NCI-H1436 (cell line): ENCODE results near the gene TBC1D1.

Experiments used
- DNase-seq: peaks from one replicate; lab custom pipeline; 2025; lab: John Stamatoyannopoulos, UW

Gene TBC1D1

DNA sequence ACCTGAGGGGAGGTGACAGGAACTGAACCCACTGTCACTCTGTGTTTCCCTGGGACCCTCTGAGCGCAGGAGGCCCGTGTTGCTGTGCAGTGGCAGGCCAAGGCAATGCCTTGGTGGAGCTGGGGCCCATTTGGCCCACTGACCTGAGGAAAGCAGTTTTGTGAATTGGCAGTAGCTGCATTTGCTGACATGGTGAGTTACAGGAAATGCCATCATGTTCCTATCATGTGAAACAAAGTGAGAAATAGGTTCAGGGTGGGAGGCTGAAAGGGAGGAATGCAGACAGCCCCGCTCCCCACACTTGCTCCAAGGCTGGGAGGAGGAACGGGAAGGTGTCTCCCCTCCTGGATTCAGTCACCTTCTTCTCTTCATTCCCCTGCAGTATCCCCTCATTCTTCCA is 215.4 kb downstream of the TBC1D1 start:
- no peak for DNase-seq

DNA sequence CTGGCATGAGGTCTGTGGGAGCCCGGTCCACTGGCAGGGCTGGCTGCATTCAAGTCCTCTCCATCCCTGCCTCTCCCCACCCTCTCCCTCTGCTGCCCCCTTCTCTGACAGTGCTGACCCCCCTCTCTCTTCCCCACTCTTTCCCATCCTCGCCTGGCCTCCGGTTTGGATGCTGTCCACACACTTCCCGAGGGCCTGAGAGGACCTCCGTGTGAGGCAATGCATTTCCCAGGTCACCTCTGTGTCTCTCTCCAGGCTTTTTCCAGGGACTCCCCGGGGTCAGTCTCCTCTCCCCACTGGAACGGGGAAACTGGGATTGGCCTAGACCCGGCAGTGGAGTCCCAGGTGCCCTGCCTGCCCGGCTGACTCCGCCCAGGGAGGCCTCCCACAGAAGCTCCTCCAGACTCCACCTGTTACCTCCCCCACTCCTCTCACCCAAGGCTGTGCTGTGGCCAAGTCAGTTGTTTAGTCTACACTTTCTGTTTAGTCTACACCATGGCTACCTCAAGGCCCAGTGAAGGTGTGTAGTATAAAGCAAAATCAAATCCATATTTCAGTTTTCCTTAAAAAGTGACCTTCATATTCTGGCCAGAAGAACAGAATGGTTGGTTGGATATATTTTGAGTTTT is 216.1 kb downstream of the TBC1D1 start:
- DNase-seq, result no peak

DNA sequence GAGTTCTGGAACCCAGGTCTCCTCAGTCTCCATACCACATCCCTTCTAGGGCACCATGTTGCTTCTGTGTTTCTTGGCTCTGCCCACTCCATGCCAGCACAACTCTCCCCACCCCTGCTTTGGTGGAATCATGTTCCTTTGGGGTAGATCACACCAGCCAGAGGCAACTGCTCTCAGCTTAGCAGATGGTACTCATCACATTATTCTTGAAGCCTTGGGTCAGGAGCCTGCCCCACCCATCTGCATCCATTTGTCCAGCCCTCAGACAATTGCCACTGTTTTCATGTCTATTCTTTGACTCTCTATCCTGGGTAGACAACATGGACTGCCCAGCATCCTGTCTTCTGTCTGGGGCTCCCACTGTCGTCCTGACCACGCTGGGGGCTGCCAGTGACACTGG is 216.9 kb downstream of the TBC1D1 start:
- no peak for DNase-seq

DNA sequence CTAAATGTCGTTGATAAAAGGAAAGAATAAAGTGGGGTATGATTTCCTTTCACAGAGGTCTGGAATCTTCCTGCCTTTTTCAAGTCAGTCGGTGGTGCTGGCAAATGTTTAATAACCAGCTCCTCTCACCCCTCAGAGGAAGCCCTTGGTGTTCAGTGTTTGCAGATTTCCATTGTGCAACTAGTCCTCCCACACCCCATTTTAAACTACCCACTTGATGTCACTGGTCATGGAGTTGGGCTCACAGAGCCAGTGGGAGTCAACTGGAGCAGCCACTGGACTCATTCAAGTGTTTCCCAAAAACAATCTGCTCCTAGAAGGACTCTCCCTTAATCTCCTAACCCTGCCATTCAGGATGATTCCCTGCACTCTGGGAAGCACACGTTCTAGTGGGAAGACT is 218.5 kb downstream of the TBC1D1 start:
- no peak for DNase-seq

DNA sequence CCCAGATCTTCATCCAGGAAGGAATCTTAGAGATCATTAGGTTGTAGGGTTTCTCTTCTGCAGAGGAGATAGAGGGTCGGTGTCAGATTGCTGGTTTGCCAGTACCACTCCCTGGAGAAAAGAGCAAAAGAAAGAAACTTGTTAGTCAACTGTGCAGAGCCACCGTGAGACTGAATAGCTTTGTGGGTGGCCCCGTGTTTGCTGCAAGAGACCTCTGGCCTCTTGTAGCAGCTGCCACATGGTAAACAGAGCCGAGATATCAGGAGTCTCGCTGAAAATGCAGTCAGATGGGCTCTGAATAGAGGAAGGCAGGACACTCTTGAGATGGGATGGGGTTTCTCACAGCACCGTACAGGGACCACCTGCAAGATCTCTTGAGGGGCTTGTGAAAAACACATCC is 219.0 kb downstream of the TBC1D1 start:
- DNase-seq, result no peak

DNA sequence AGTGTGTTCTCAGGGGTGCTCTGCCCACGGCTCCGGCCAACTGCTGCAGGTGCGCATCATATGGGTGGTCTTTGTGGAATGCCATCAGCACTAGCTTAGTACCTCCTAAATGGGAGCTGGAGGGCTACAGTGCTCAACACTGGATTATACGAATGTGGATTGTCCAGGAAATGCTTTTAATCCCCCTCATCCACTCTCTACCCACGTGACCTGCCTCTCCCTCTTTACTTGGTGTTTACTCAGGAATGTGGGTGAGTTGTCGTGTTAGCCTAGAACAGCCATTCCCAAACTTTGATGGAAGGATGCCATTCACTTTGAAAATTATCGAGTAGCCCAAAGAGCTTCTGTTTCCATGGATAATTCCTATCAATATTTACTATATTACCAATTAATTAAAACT is 220.1 kb downstream of the TBC1D1 start:
- no peak for DNase-seq

DNA sequence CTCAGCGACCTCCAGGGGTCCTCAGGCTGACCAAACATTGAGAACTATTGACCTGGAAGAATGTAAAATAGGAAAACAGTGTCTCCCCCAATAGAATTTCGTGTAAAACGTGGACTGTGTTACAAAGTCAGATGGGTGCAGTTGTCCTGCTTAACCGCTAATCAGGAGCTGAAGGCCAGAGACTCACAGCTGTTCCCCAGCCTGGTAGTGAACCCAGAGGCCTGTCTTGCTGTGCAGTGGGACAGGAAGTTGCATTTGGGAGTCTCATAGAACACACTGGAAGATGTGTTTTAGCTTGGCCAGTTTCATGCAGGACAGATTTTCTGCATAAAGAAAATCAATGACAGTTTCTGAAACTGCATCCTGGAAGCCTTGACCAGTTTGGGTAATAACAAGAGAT is 220.8 kb downstream of the TBC1D1 start:
- DNase-seq, result no peak

DNA sequence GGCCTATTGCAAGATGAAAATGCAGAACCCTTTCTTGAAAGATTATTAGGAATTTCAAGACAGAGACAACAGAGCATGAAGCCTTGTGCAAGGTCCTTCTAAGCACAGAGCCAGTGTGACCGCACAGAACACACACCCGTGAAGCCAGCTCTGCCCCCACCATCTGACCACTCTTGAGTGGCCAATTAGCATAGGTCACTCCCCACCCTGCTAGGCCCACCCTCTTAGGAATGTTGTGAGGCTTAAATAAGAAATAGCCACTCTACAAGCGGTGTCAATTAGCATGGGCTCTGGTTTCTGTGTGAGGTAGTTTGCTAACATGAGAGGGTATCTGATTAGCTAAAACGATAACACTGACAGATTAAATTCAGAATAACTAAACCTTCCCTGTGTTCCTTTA is 222.2 kb downstream of the TBC1D1 start:
- DNase-seq, result no peak

DNA sequence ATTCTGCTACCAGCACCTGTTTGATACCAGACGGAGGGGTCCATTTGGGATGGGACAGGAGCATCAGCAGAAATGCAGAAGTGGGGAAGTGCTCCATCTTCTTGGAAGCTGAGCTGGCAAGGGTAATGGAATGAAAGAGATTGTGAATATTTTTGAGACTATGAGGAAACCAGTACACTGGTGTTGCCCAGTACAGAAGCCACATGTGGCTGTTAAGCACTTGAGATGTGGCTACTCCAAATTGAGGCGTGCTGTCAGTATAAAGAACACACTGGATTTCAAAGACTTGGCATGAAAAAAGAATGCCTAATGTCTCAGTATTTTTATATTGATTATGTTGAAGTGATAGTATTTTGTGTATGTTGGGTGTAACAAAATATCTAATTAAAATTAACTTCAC is 222.7 kb downstream of the TBC1D1 start:
- DNase-seq, result no peak

DNA sequence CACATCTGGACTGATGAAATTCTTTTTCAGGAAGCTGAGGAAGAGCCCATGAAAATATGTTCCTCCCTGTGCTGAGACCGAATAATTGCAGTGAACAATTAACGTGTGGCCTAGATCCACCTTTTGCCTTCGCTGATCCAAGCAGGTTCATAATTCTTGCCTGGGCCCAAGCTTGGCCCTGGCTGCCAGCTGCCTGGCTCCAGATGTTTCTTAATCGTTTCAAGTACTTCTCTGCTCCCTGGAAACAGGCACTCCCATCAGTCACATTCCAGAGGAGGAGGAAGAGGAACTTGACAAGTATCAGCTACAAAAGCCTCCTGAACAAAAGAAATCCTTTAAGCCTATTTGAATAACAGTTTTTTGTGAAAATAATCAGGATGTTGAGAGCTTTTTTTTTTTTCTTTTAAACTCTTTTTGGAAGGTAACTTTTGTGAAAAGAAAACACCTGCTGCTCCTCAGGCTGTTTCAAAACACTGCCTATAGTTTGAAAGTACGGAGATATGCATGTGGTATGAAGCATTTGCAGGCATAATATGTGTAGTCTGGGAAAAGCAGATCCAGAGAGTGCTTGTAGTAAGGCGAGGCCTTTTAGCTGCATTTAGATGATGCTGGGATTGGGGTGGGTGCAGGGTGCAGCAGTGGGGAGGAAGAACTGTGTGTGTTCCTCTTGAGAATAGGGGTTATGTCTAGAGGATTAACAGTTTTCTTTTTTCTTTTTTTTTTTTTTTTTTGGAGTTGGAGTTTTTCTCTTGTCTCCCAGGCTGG is 223.7 kb downstream of the TBC1D1 start:
- DNase-seq, result no peak

DNA sequence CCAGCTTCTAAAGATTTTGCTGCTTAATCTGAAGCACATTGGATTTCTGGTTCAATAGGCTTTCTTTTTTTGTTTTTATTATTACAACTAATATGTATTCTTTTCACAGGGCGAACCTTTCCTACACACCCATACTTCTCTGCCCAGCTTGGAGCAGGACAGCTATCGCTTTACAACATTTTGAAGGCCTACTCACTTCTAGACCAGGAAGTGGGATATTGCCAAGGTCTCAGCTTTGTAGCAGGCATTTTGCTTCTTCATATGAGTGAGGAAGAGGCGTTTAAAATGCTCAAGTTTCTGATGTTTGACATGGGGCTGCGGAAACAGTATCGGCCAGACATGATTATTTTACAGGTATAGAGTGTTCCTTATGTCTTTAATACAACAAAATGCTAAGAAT is 224.7 kb downstream of the TBC1D1 start:
- DNase-seq, result no peak

DNA sequence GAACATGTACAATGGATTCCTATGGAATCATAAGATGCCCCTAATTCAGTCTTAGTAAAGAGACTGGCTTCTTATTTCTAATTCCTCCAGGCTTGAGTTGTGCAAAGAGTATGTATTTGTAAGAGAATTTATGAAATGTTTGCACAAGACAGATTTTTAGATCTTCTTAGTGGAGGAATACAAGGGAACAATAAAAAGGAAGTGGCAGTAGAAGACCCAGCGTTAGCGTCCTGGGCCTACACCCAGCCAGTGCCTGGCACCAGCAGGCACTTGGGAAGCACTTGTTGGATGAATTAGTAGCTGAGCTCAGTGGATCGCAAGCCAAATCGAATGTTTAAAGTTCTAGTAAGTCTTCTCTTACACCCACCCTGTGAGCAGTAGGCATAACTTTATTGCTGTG is 226.7 kb downstream of the TBC1D1 start:
- DNase-seq, result no peak

DNA sequence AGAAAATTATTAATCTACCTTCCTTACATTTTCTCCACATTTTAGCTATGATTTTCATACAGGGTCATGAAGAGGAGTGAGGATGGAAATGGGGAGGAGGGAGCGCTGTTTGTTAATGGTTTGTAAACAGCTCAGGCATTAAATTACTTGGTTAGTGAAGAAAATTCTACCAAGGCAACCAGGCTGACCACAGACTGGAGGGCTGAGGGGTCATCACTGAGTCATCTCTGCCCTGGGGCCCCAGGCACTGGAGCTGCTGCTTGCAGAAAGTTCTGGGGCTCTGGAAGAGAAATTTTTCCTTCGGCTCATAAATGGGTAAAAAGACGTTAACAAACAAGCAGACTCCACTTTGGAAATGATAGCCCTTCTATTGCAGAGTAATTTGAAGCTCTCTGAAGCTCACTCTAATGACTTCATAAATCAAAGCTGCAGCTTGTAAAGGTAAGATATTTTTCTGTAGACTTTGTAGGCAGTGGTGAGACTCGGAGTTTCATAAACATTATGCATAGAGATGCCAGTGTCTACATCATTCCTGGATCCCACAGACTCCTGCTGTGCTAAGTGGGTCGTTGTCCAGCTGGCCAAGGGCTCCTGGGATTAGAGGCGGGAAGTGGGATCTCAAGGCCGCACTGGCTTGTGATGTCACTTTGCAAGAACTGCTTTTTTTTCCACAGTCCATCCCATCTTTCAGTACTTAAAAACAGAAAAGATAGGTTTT is 228.9 kb downstream of the TBC1D1 start:
- DNase-seq, result no peak

DNA sequence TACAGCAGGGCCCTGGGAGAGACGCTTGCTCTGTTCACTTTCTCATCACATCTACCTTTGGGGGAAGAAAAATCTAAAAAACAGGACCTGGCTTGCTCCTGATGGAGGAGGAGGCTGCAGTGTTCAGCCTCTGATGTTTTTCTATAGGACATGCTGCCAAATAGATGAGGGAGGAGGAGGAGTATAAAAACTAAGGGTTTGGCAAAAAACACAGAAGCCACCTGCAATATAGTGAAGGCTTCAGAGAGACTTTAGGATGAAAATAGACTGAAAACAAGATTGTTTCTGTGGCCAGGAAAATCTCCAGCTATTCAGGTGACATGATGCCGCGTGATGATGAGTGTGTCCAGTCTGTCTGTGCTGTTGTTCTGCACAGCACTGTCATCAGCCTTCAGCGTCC is 229.9 kb downstream of the TBC1D1 start:
- no peak for DNase-seq

DNA sequence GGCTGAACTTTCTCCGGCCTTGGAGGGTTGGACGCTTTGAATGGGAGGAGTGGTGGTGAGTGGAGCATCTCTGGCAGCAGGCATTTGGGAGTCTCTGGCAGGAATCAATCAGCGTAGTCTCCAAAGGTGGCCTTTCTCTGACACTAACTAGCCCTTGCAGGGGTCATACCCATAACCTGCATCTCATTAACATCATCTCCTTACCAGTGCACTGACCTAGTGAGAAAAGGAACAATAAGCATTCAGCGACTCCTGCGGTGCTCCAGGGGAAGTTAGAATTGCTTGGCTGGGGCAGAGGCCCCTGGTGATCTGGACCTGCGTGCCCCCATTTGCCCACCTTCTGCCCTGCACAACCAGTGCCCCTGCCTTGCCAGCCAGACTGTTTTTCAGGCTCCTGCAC is 231.2 kb downstream of the TBC1D1 start:
- DNase-seq, result no peak

DNA sequence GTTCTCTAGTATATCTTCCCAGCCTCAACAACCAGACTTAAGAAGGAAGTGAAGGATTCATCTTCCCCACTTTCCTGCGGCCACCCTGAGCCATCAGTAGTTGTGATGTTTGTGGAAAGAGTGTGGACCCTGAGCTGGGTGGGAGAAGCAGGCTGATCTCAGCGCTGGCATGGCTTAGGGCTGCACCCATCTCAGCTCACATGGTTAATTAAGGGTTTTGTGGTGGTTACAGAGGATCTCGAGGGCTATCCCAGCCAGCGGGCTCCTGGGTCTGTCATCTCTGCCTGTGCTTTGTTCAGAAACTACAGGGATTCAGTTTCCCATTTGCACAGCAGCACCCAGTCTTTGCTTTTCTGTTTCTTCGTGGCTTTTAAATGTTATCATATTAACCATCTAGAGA is 232.7 kb downstream of the TBC1D1 start:
- no peak for DNase-seq

DNA sequence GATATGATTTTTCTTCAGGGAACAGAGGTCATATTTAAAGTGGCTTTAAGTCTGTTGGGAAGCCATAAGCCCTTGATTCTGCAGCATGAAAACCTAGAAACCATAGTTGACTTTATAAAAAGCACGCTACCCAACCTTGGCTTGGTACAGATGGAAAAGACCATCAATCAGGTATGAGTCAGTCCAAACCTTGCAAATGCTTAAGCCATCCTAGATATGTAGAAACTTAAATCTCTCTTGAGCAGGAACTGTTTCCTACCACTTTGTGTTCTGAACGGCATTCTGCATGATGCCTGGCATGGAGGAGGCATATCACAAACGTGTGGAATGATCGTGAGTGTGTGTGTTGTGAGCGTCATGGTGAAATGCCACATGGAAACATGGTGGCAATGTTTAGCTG is 234.1 kb downstream of the TBC1D1 start:
- no peak for DNase-seq

DNA sequence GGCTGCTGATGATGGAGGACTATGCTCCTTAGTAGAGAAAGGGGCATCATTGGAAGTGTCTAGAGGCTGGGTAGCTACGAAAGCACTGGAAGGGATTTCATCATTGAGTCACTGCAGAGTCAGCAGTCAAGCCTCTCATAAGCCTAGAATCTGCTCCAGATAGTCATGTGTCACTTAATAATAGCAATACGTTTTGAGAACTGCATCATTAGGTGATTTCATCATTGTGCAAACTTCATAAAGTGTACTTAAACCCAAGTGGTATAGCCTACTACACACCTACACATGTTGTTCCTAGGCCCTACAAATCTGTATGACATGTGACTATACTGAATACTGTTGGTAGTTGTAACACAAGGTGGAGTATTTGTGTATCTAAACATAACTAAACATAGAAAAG is 234.9 kb downstream of the TBC1D1 start:
- no peak for DNase-seq

DNA sequence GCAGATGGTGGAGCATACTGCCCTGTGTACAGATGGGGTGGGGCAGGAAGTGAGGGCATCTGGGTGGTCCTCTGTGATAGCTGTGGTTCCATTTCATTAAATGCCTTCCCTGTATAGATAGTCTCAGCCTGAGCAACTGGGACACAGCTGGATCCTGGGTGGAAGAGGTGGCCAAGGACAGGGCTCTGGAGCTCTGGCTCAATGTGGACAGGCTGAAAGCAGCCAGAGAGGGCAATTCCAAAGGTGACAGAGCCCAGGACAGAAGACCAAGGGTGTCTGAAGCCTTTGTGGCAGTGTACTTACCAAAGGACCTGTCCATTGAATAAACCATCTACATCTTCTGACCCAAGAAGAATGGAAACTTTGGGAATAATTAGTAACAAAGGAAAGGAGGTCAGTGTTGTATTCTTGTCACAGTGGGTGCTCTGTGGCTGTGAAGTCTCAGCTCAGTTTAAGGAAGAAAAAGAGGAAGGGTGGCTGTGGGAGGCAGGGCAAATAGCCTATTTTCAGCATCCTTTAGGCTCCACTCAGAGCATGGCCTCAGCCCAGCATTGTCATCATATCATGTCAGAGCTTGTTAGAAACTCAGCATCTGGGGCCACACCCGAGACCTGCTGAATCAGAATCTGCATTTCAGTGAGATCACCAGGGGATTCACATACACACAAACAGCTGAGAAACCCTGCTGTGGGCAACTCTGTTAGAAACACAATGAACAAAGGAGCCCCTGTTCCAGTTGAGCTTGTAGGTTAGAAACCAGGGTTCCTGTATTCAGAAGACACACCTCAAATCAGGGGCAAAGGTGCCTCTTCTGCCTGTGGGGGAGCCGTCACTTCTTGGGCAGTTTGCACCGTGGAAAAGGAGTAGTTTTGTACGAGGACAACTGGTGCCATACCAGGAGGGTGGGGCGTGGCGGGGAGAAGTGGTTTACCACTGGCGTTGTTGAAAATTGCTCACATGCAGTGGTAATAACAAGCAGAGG is 237.9 kb downstream of the TBC1D1 start:
- no peak for DNase-seq

DNA sequence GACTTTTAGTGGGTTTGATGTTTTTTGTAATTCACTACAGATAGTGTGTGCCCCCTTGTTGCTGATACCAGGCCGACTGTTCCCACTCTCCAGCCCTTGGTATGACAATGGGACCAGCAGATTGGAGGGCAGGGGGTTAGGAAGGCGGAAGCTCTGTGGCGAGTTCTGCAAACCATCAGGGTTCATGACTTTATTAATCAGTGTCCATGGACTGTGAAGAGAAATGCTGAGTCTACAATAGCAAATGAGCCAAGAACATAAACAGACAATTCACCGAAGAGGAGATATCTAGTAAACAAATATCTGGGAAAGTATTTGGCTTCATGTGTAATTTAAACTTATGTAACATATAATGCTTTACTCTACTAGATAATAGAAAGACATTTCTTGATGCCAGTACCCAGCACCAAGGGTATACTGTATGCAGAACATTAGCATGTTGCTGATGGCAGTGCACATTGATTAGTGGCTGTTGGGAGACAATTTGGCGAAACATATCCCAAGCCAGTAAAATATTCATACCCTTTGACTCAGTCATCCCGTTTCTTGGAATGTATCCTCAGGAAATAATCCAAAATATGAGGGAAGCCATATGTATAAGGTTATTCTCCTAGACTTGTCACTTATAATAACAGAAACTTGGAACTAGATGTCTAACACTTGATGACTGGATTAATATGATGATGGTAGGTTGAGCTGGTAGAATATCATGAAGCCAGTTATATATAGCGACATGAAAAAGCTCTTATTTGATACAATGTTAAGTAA is 238.8 kb downstream of the TBC1D1 start:
- no peak for DNase-seq

DNA sequence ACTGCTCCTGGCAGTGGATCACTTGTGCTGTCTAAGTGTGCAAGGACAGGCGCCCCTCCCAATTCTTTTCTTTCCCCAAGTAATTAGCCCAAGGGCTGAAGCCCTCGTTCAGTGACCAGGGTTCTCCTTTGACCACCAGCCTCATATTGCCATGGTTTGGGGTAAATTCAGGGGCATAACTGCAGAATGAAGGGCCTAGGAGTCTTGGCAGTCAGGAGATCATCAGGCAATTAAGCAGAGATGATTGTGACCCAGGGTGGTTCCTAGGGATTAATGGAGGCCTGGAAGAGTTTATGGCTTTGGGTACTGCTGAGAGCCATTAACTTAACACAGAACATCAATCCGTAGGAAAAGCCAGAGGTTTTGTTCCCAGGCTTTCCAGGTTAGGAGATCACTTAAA is 240.0 kb downstream of the TBC1D1 start:
- no peak for DNase-seq
